Muscle layer of colon (tissue), 2 donors: ENCODE data around the gene ZNF431.
A peak's percentile ranks its signal among the peaks of the same experiment; 100 is the strongest.

Source experiments
- H3K27ac ChIP-seq: one replicate; pipeline ENCODE4 v1.7.0; 2013; ENCODE audit warnings: low read depth, mild to moderate bottlenecking, low read length, moderate library complexity
- H3K27me3 ChIP-seq, 2 donors: one replicate each; pipeline ENCODE4 v1.7.0; 2013; ENCODE audit warnings: low read length in 2 of 2, mild to moderate bottlenecking in 2 of 2; ENCODE audit not compliant: insufficient read depth in 2 of 2, control insufficient read depth in 1 of 2
- H3K36me3 ChIP-seq: one replicate; pipeline ENCODE4 v1.7.0; 2013; ENCODE audit warnings: mild to moderate bottlenecking, low read length; ENCODE audit not compliant: insufficient read depth
- H3K4me1 ChIP-seq: one replicate; pipeline ENCODE4 v1.7.0; 2013; ENCODE audit warnings: mild to moderate bottlenecking, low read length; ENCODE audit not compliant: insufficient read depth
- H3K4me3 ChIP-seq, 2 donors: one replicate each; pipeline ENCODE4 v1.7.0; 2013; ENCODE audit warnings: low read length in 2 of 2, low read depth in 1 of 2, mild to moderate bottlenecking in 1 of 2, moderate library complexity in 1 of 2
- H3K9ac ChIP-seq: one replicate; pipeline ENCODE4 v1.7.0; 2013; ENCODE audit warnings: low read length
- H3K9me3 ChIP-seq: one replicate; pipeline ENCODE4 v1.7.0; 2013; ENCODE audit warnings: mild to moderate bottlenecking, low read length
- donor health status: abdominal sarcoma.
- donor health status: Adenocarcinoma of cecum.

ZNF431 gene

DNA sequence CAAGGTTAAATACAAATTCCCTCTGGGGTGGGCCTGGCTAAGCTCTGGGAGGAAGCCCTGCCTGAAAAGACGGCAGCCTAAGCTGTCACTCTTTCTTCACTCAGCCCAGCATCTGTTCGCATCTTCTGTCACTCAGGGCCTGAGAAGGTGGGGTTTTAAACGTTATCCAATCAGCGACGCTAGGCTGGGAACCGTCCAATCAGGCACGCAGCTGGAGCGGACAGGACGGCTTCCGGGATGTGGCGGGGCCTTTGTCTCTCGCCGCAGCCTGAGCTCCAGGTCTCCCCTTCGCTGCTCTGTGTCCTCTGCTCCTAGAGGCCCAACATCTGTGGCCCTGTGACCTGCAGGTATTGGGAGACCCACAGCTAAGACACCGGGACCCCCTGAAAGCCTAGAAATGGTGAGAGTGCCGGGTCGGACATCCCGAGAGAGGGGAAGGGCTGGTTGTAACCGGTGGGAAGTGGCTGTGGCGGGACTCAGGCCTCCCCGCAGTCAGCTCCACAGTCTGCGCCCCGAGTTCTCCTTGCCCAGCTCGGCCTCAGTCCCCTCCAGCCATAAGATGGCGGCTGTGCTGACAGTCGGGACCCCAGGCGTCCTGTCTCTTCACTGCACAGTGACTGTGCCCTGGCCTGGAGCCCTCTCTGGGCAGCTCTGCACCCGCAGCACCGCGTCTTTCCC is at the start of gene ZNF431:
TSS of gene ZNF431 (plus strand) at position 254 of the 678 bp plus-strand sequence. CDS start at position 398, 144 bp downstream.
- H3K9me3 ChIP-seq = no peaks in the 10 kb centered on the region
- H3K27me3 ChIP-seq = no peaks in the 10 kb centered on the region
- peaks cover 5% of the 10 kb centered on the region for H3K36me3 ChIP-seq
- peak within 1 kb of the TSS; percentile 68 for H3K9ac ChIP-seq
- H3K4me1 ChIP-seq = peaks cover 6% of the 10 kb centered on the region
- H3K4me3 ChIP-seq = peak within 1 kb of the TSS; percentile 87 to 90
- peak within 1 kb of the TSS; percentile 79 for H3K27ac ChIP-seq

DNA sequence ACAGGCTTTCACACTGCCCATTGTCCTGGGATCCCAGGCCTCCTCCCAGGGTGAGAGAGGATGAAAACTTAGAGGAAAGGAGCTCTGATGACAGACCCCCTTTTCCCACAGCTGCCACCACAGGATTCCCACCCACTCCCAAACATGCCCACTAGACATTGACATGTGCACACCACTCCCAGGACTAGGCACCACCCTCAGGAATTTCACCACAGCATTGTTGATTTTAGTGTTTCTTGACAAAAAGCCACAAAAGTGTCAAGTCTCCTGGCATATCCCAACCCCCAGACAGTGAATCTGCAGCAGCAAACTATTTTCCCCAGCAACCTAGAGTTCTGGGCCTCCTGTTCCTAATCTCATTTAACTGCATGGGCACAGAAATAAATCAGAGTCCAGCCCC is 49.7 kb upstream of the ZNF431 start:
- peak overlapping the region in 1 of 2 donors; percentile 20 for H3K4me3 ChIP-seq
- H3K9me3 ChIP-seq = no peaks in the 10 kb centered on the region
- H3K4me1 ChIP-seq = peaks cover 6% of the 10 kb centered on the region
- no peak overlapping the region for H3K27ac ChIP-seq
- no peak overlapping the region for H3K9ac ChIP-seq
- no peaks in the 10 kb centered on the region for H3K36me3 ChIP-seq
- H3K27me3 ChIP-seq = no peaks in the 10 kb centered on the region

DNA sequence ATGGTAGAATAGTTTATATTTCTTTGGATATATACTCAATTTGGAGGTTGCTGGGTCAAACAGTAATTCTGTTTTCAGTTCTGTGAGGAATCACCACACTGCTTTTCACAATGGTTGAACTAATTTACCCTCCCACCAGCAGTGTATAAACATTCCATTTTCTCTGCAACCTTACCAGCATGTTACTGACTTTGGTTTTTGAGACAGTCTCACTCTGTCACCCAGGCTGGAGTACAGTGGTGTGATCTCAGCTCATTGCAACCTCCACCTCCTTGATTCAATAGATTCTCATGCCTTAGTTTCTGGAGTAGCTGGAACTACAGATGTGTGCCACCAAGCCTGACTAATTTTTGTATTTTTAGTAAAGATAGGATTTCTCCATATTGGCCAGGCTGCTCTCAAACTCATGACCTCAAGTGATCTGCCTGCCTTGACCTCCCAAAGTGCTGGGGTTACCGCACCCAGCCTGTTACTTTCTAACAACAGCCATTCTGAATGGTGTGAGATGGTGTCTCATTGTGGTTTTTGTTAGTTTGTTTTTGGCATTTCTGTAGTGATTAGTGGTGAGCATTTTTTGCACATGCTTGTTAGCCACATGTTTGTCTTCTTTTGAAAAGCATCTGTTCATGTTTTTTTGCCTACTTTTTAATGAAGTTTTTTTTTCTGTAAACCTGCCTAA is 47.4 kb upstream of the ZNF431 start:
- Histone ChIP-seq H3K9ac (no peak overlapping the region), H3K4me1 (peaks cover 6% of the 10 kb centered on the region), H3K36me3 (no peaks in the 10 kb centered on the region), H3K4me3 (no peak overlapping the region), H3K27ac (no peak overlapping the region), H3K9me3 (no peaks in the 10 kb centered on the region), H3K27me3 (no peaks in the 10 kb centered on the region)

DNA sequence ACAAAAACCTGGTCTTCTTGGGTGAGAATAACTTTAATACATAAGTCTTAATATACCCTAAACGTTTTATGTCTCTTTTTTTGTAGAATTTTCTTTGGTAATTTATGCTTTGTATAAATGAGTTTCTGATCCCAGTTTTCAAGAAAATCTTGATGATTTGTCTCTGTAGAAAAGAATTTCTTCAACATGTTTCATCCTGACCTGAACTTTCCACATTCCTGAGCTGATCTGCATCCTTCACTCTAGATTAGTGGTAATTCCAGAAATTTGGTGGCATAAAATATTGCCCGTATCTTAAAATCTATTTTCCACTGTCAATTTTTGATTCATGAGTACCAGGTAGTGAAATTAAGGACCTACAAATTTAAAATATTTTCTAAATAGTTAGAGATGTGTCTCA is 43.5 kb upstream of the ZNF431 start:
- no peaks in the 10 kb centered on the region for H3K36me3 ChIP-seq
- no peaks in the 10 kb centered on the region for H3K4me1 ChIP-seq
- no peak overlapping the region for H3K9ac ChIP-seq
- no peaks in the 10 kb centered on the region for H3K9me3 ChIP-seq
- H3K27ac ChIP-seq = no peak overlapping the region
- H3K4me3 ChIP-seq = no peak overlapping the region
- no peaks in the 10 kb centered on the region for H3K27me3 ChIP-seq

DNA sequence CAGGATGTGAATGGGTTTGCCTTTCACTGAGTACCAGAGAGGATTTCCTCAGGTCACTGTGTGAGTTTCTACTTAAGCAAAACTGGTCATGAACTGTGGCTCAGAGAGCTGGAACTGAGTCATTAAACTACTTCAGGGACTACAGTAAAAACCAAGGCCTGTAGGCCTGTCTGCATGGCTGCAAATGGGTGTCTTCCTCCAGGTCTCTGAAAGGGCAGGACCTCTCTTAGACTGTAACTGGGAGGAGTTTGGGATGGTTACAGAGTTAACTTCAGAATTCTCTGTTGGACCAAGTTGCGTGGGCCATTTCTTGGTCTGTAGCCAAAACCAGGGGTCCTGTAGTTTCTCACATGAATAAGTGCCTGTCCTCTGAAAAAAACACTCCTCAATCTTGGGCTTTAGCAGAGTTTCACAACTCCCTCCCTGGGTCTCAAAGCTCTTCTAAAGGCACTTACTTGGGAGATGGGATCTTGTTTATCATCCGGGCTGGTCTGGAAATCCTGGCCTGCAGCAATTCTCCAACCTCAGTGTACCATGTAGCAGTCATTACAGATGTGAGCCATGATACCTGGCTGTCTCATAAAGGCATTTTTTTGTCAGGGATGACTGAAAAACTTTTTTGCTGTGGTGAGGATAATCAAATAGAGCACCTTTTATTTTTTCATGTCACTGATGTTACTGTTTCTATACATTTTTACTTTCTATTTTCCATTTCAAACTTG is 40.2 kb upstream of the ZNF431 start:
- Histone ChIP-seq H3K4me3 (no peak overlapping the region), H3K36me3 (no peaks in the 10 kb centered on the region), H3K9ac (no peak overlapping the region), H3K4me1 (no peaks in the 10 kb centered on the region), H3K27ac (no peak overlapping the region), H3K9me3 (no peaks in the 10 kb centered on the region), H3K27me3 (no peaks in the 10 kb centered on the region)

DNA sequence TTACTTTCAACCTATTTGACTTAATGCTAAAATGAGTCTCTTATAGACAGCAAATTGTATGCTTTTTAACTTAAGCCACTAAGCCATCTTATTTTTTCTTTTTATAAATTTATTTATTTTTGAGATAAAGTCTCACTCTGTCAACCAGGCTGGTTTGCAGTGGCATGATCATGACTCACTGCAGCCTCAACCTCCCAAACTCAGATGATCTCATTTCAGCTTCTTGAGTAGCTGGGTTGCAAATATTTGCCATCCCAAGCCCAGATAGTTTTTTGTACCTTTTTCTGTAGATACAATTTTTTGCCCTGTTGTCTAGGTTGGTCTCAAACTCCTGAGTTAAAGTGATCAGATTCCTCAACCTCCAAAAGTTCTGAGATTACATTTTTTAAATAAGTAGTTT is 32.7 kb upstream of the ZNF431 start:
- no peaks in the 10 kb centered on the region for H3K27me3 ChIP-seq
- H3K27ac ChIP-seq = no peak overlapping the region
- no peaks in the 10 kb centered on the region for H3K4me1 ChIP-seq
- H3K36me3 ChIP-seq = no peaks in the 10 kb centered on the region
- H3K4me3 ChIP-seq = no peak overlapping the region
- H3K9ac ChIP-seq = no peak overlapping the region
- H3K9me3 ChIP-seq = no peaks in the 10 kb centered on the region

DNA sequence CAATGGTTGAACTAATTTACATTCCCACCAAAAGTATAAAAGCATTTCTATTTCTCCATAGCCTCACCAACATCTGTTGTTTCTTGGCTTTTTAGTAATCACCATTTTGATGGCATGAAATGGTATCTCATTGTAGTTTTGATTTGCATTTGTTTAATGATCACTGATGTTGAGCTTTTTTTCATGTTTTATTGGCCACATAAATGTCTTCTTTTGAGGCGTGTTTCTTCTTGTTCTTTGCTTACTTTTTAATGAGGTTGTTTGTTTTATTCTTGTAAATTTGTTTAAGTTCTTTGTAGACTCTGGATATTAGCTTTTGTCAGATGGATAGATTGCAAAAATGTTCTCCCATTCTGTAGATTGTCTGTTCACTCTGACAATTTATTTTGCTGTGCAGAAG is 31.7 kb upstream of the ZNF431 start:
- Histone ChIP-seq H3K27ac (no peak overlapping the region), H3K9ac (no peak overlapping the region), H3K27me3 (no peaks in the 10 kb centered on the region), H3K4me3 (no peak overlapping the region), H3K9me3 (no peaks in the 10 kb centered on the region), H3K36me3 (no peaks in the 10 kb centered on the region), H3K4me1 (no peaks in the 10 kb centered on the region)

DNA sequence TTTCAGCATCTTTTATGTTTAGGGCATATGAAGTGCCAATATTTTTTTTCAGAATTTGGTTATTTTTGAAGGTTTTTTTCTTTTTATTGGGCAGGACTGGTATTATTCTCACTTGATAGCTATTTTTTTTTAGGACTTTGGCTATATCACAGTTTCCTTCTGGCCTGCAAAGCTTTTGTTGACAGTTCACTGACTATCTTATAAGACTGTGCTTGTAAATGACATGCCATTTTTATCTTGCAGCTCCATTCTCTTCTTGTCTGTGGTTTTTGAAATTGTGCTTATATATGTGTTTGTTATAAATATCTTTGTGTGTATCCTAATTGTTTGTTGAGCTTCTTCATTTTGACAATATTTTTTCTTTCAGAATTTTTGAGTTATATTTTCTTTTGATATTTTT is 26.4 kb upstream of the ZNF431 start:
- Histone ChIP-seq H3K27ac (no peak overlapping the region), H3K4me1 (no peaks in the 10 kb centered on the region), H3K4me3 (no peak overlapping the region), H3K9me3 (no peaks in the 10 kb centered on the region), H3K27me3 (no peaks in the 10 kb centered on the region), H3K9ac (no peak overlapping the region), H3K36me3 (no peaks in the 10 kb centered on the region)

DNA sequence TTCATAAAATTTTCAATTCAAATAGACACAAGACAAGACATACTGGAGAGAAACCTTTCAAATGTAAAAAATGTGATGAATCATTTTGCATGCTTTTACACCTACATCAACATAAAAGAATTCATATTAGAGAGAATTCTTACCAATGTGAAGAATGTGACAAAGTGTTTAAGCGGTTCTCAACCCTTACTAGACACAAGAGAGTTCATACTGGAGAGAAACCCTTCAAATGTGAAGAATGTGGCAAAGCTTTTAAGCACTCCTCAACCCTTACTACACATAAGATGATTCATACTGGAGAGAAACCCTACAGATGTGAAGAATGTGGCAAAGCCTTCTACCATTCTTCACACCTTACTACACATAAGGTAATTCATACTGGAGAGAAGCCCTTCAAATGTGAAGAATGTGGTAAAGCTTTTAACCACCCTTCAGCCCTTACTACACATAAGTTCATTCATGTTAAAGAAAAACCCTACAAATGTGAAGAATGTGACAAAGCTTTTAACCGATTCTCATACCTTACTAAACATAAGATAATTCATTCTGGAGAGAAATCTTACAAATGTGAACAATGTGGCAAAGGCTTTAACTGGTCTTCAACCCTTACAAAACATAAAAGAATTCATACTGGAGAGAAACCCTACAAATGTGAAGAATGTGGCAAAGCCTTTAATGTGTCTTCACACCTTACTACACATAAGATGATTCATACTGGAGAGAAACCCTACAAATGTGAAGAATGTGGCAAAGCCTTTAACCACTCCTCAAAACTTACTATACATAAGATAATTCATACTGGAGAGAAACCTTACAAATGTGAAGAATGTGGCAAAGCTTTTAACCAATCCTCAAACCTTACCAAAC is 24.6 kb upstream of the ZNF431 start:
- Histone ChIP-seq H3K4me3 (no peak overlapping the region), H3K36me3 (no peaks in the 10 kb centered on the region), H3K9ac (no peak overlapping the region), H3K27me3 (no peaks in the 10 kb centered on the region), H3K9me3 (no peaks in the 10 kb centered on the region), H3K27ac (no peak overlapping the region), H3K4me1 (no peaks in the 10 kb centered on the region)

DNA sequence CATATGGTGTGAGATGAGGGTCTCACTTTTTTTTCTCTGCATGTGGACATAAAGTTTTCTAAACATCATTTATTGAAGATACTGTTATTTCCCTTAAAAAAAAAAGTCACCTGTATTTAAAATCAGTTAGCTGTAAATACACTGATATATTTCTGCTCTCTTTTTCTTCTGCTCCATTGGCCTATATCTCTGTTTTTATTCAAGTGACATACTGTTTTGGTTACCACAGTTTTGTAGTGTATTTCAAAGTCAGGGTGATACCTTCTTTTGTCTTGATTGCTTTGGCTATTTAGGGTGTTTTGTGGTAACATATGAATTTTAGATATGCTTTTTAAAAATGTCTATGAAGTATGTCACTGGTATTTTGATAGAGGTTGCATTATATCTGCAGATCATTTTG is 15.8 kb upstream of the ZNF431 start:
- H3K4me1 ChIP-seq = no peaks in the 10 kb centered on the region
- no peak overlapping the region for H3K9ac ChIP-seq
- H3K4me3 ChIP-seq = no peak overlapping the region
- H3K9me3 ChIP-seq = no peaks in the 10 kb centered on the region
- no peak overlapping the region for H3K27ac ChIP-seq
- H3K27me3 ChIP-seq = no peaks in the 10 kb centered on the region
- no peaks in the 10 kb centered on the region for H3K36me3 ChIP-seq

DNA sequence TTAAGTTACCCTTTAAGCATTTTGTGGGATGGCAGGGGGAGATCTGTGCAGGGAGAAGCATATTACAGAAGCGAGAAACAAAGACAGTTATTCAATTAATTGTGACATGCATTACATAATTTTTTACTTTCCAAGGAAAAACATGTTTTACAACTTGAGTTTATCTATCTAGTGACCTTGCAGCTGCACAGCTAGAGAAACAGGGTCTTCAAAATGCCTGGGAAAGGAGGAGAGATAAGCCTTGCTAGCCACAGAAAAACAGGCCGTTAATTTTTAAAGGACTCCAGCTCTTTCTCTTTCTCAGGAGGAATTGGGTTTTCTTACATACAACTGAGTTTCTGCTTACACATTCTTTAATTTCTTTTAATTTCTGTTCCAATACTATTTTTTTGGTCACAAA is 14.8 kb upstream of the ZNF431 start:
- Histone ChIP-seq H3K36me3 (no peaks in the 10 kb centered on the region), H3K9ac (no peak overlapping the region), H3K9me3 (no peaks in the 10 kb centered on the region), H3K27me3 (no peaks in the 10 kb centered on the region), H3K27ac (no peak overlapping the region), H3K4me1 (no peaks in the 10 kb centered on the region), H3K4me3 (no peak overlapping the region)
